SK-N-SH (cell line): ENCODE data around the gene AKAP8. TPM values are rescaled to one million over a fixed set of nuclear protein-coding genes. Genes with fewer than 3 reads are reported as not detected.
A peak's percentile ranks its signal among the peaks of the same experiment; 100 is the strongest.

Experiments used
- CTCF ChIA-PET: fragments of 300-600, 350-600 bp; formaldehyde crosslinking; extraction: SDS; loops from one replicate; lab custom pipeline; 2021; lab: Yijun Ruan, JAX
- POLR2A ChIA-PET: fragments of 350-600 bp; sonication (Branson Sonifier 250); formaldehyde crosslinking; extraction: SDS; loops from one replicate; lab custom pipeline; 2020; ENCODE audit warnings: antibody characterized with exemption, inconsistent platforms; lab: Yijun Ruan, JAX
- DNase-seq: peaks from one replicate; pipeline ENCODE4 v3.0.0; 2012
- H2AFZ ChIP-seq: fragments of 200-600 bp; sonication (generic); 2 replicates; pipeline ENCODE4 v1.8.1; 2016; ENCODE audit warnings: antibody characterized with exemption, mild to moderate bottlenecking, low read depth
- H3F3A ChIP-seq: fragments of 200-600 bp; sonication (generic); replicated peaks from 2 replicates; pipeline ENCODE3; 2016; ENCODE audit warnings: antibody characterized with exemption, mild to moderate bottlenecking; ENCODE audit not compliant: insufficient read depth
- H3K27ac ChIP-seq, 2 experiments: fragments of 200-500 bp in 1 of 2; fragments of 200-600 bp in 1 of 2; sonication (Bioruptor generic) in 1 of 2; sonication (generic), shearing (Covaris generic) in 1 of 2; 2 replicates each; pipeline versions ENCODE4 v1.5.1 to v1.6.1; 2014 to 2016; ENCODE audit warnings: low read depth in 2 of 2, inconsistent platforms in 1 of 2, low read length in 1 of 2, mild to moderate bottlenecking in 1 of 2, mixed read lengths in 1 of 2
- H3K27me3 ChIP-seq: fragments of 200-600 bp; sonication (generic), shearing (Covaris generic); 2 replicates; pipeline ENCODE4 v1.6.1; 2016; ENCODE audit warnings: mixed run types; ENCODE audit not compliant: insufficient read depth
- H3K36me3 ChIP-seq, 2 experiments: fragments of 200-500 bp in 1 of 2; fragments of 200-600 bp in 1 of 2; sonication (Bioruptor generic) in 1 of 2; sonication (generic) in 1 of 2; replicated peaks in 1 of 2; 2 replicates each; pipeline versions ENCODE3 to v1.5.1; 2014 to 2016; ENCODE audit warnings: low read length in 1 of 2, mild to moderate bottlenecking in 1 of 2; ENCODE audit not compliant: insufficient read depth in 2 of 2, control insufficient read depth in 1 of 2
- H3K4me1 ChIP-seq, 2 experiments: fragments of 200-500 bp in 1 of 2; fragments of 200-600 bp in 1 of 2; sonication (Bioruptor generic) in 1 of 2; sonication (generic), shearing (Covaris generic) in 1 of 2; 2 replicates each; pipeline versions ENCODE4 v1.5.1 to v1.6.1; 2014 to 2016; ENCODE audit warnings: low read depth in 1 of 2, low read length in 1 of 2, mixed run types in 1 of 2; ENCODE audit not compliant: insufficient read depth in 2 of 2, control insufficient read depth in 1 of 2
- H3K4me2 ChIP-seq: fragments of 200-600 bp; sonication (generic), shearing (Covaris generic); 2 replicates; pipeline ENCODE4 v1.6.1; 2017; ENCODE audit warnings: mixed run types
- H3K4me3 ChIP-seq, 2 experiments: fragments of 200-500 bp in 1 of 2; fragments of 200-600 bp in 1 of 2; sonication (Bioruptor generic) in 1 of 2; sonication (generic), shearing (Covaris generic) in 1 of 2; 2 replicates each; pipeline versions ENCODE4 v1.5.1 to v1.8.1; 2014 to 2016; ENCODE audit warnings: low read depth in 2 of 2, inconsistent platforms in 1 of 2, low read length in 1 of 2, mild to moderate bottlenecking in 1 of 2, mixed read lengths in 1 of 2, moderate library complexity in 1 of 2
- H3K79me2 ChIP-seq: fragments of 200-600 bp; sonication (generic); 2 replicates; pipeline ENCODE4 v1.8.1; 2017; ENCODE audit warnings: mild to moderate bottlenecking; ENCODE audit not compliant: insufficient read depth
- H3K9ac ChIP-seq: fragments of 200-600 bp; sonication (generic); 2 replicates; pipeline ENCODE4 v1.6.1; 2017; ENCODE audit warnings: mixed run types
- H3K9me2 ChIP-seq: fragments of 200-600 bp; sonication (generic); 2 replicates; pipeline ENCODE4 v1.6.1; 2017; ENCODE audit warnings: mixed run types
- H3K9me3 ChIP-seq: fragments of 200-600 bp; sonication (generic); 2 replicates; pipeline ENCODE4 v1.6.1; 2017; ENCODE audit warnings: mixed run types, mild to moderate bottlenecking, moderate library complexity
- H4K20me1 ChIP-seq: fragments of 200-600 bp; sonication (generic); 2 replicates; pipeline ENCODE4 v1.6.1; 2017; ENCODE audit warnings: mild to moderate bottlenecking, mixed run types; ENCODE audit not compliant: insufficient read depth
- CHD2 ChIP-seq: fragments of 150-350 bp; IDR thresholded peaks from 2 replicates; pipeline ENCODE4 v1.6.1; 2018; ENCODE audit warnings: low read length; ENCODE audit not compliant: partially characterized antibody
- ELF1 ChIP-seq: IDR thresholded peaks from 2 replicates; pipeline ENCODE4 v1.4.0; 2012
- EP300 ChIP-seq, 2 experiments: IDR thresholded peaks; 2 replicates each; pipeline versions ENCODE4 v1.4.0 to v1.6.1; 2012; ENCODE audit warnings: borderline replicate concordance in 1 of 2, low read depth in 1 of 2, low read length in 1 of 2
- FOXJ3 ChIP-seq: sonication (generic); formaldehyde crosslinking; IDR thresholded peaks from 2 replicates; pipeline ENCODE4 v1.5.1; 2020; ENCODE audit warnings: mild to moderate bottlenecking, missing genetic modification reagents
- MAX ChIP-seq: IDR thresholded peaks from 2 replicates; pipeline ENCODE4 v1.4.0; 2012; ENCODE audit warnings: low read depth
- MEF2A ChIP-seq: IDR thresholded peaks from 2 replicates; pipeline ENCODE4 v1.4.0; 2012; ENCODE audit warnings: low read depth, borderline replicate concordance
- MXI1 ChIP-seq: IDR thresholded peaks from 2 replicates; pipeline ENCODE4 v1.6.1; 2012; ENCODE audit warnings: mild to moderate bottlenecking, low read depth, low read length, improper control_type of control experiment
- NFIC ChIP-seq: IDR thresholded peaks from 2 replicates; pipeline ENCODE4 v1.4.0; 2012; ENCODE audit warnings: borderline replicate concordance
- PBX3 ChIP-seq: IDR thresholded peaks from 2 replicates; pipeline ENCODE4; 2012
- POLR2AphosphoS5 ChIP-seq: IDR thresholded peaks from 2 replicates; pipeline ENCODE4 v1.6.1; 2012; ENCODE audit warnings: low read depth, low read length
- RAD21 ChIP-seq: IDR thresholded peaks from 2 replicates; pipeline ENCODE4 v1.6.1; 2012; ENCODE audit warnings: mild to moderate bottlenecking, low read length
- RXRA ChIP-seq: IDR thresholded peaks from 2 replicates; pipeline ENCODE4 v1.4.0; 2012; ENCODE audit warnings: low read depth, mild to moderate bottlenecking, borderline replicate concordance
- SIN3A ChIP-seq: IDR thresholded peaks from 2 replicates; pipeline ENCODE4 v1.6.1; 2012; ENCODE audit warnings: low read depth, mild to moderate bottlenecking, low read length, moderate library complexity, borderline replicate concordance
- SMC3 ChIP-seq: IDR thresholded peaks from 2 replicates; pipeline ENCODE4 v1.6.1; 2012; ENCODE audit warnings: low read depth, low read length, improper control_type of control experiment
- TCF12 ChIP-seq: IDR thresholded peaks from 2 replicates; pipeline ENCODE4 v1.4.0; 2012
- YY1 ChIP-seq: IDR thresholded peaks from 2 replicates; pipeline ENCODE4 v1.4.0; 2012; ENCODE audit warnings: low read depth, mild to moderate bottlenecking
- ZBTB33 ChIP-seq: IDR thresholded peaks from 2 replicates; pipeline ENCODE4 v1.4.0; 2012; ENCODE audit warnings: low read depth, borderline replicate concordance
- WGBS: methylation state at CpG from one replicate; pipeline ENCODE4 v1.1.6; 2017; ENCODE audit warnings: low lambda C conversion rate; 5-methylcytosine and 5-hydroxymethylcytosine counted together
- polyA plus RNA-seq, 3 experiments: library from polyadenylated mRNA; depleted of rRNA; stranded (reverse); fragments of >200 nt; gene quantifications; 2 replicates each; pipeline ENCODE4 v1.2.3, GENCODE V29; 2012

Gene AKAP8
- polyA plus RNA-seq, 1 of the 3 experiments (the other 2 are of a cell fraction) = 17.2 TPM

- peak overlapping the region; percentile 42; the same call in 1 of the 2 replicates for H3K9ac ChIP-seq
- POLR2A ChIA-PET = interaction anchor here (0.6 to 2.2 kb wide), 12 partner anchors 8 to 413 kb away, joined by 3 to 15 read pairs (median 5); partner anchors contain the start of gene AKAP8
- peaks cover 25 to 40% of the 10 kb centered on the region in 2 experiments for H3K36me3 ChIP-seq
These were observed 39.9 kb upstream of the AKAP8 start for GRCh38 chr19:15419413-15420025.

GRCh38 chr19:15418579-15419412 lies 39.2 kb upstream of the AKAP8 start, which contains the start of gene AKAP8L:
TSS of gene AKAP8L (minus strand) at chr19:15418988. CDS start at chr19:15418923, 65 bp downstream.
- Histone ChIP-seq H3K9ac (peak within 1 kb of the TSS; percentile 87), H3K4me2 (peak within 1 kb of the TSS; percentile 89), H3K36me3 (peaks cover 22 to 36% of the 10 kb centered on the region in 2 experiments), H3F3A (peaks cover 10% of the 10 kb centered on the region), H3K4me1 (peaks cover 10 to 42% of the 10 kb centered on the region in 2 experiments; a peak in 3 of 4 replicates), H3K4me3 (peak within 1 kb of the TSS; percentile 93 to 94), H2AFZ (peak within 1 kb of the TSS; percentile 54; the same call in 1 of the 2 replicates), H3K9me2 (no peaks in the 10 kb centered on the region), H3K27ac (peak within 1 kb of the TSS; percentile 73 to 89), H3K27me3 (no peaks in the 10 kb centered on the region), H3K9me3 (no peaks in the 10 kb centered on the region), H3K79me2 (peaks cover 50% of the 10 kb centered on the region), H4K20me1 (peaks cover 39% of the 10 kb centered on the region)
- peak; percentile 97 for DNase-seq
- ChIA-PET POLR2A (interaction anchor here (0.6 to 2.2 kb wide), 12 partner anchors 8 to 412 kb away, joined by 3 to 15 read pairs (median 5); partner anchors contain the start of gene AKAP8), CTCF (interaction anchor here (0.8 to 3.1 kb wide), 24 partner anchors 11 to 294 kb away, joined by 3 to 19 read pairs (median 4); partner anchors contain the start of gene AKAP8)
- 2% methylated on average over 38 of the region's 61 CpGs for WGBS
- TF ChIP-seq SIN3A (peak; percentile 71; the same call in 1 of the 2 replicates), ZBTB33 (0 out of 2 replicates have a peak, but pooled peaks have one; percentile 20), CHD2 (peak; percentile 96), POLR2AphosphoS5 (peak; percentile 73), EP300 (IDR thresholded peaks at IDR 0.05; ENCODE audit: borderline replicate concordance in 1 of 2, low read depth in 1 of 2, low read length in 1 of 2) (no peak), RXRA (no peak), MAX (peak; percentile 60), MXI1 (peak; percentile 72; the same call in 1 of the 2 replicates), RAD21 (peak; percentile 73), SMC3 (peak; percentile 73), MEF2A (no peak), FOXJ3 (CRISPR knock-in tag) (no peak), YY1 (peak; percentile 90)

More at GRCh38 chr19:15419413-15420025, 39.9 kb upstream of the AKAP8 start:
- WGBS = 49% methylated on average over 16 of the region's 16 CpGs
- peak overlapping the region; percentile 25 to 74; a peak in 3 of 4 replicates for H3K27ac ChIP-seq
- H4K20me1 ChIP-seq = peaks cover 32% of the 10 kb centered on the region
- TF ChIP-seq CHD2 = no peak
- TF ChIP-seq NFIC = no peak
- TF ChIP-seq PBX3 = no peak
- no peak for TF ChIP-seq SMC3
- TF ChIP-seq TCF12 = no peak
- TF ChIP-seq ELF1 = no peak
- H3K79me2 ChIP-seq = peaks cover 43% of the 10 kb centered on the region
- CTCF ChIA-PET = interaction anchor here (0.8 to 3.1 kb wide), 25 partner anchors 10 to 295 kb away, joined by 3 to 19 read pairs (median 4); partner anchors contain the start of gene AKAP8
- H3K9me2 ChIP-seq = no peaks in the 10 kb centered on the region
- peak overlapping the region; percentile 83 for H3K4me2 ChIP-seq
- peaks cover 10% of the 10 kb centered on the region for H3F3A ChIP-seq
- H3K9me3 ChIP-seq = no peaks in the 10 kb centered on the region
- DNase-seq = no peak
- peak overlapping the region; percentile 54; the same call in 1 of the 2 replicates for H2AFZ ChIP-seq
- H3K4me3 ChIP-seq = peak overlapping the region; percentile 58 to 94
- H3K4me1 ChIP-seq = peaks cover 10 to 42% of the 10 kb centered on the region in 2 experiments; a peak in 3 of 4 replicates
- no peaks in the 10 kb centered on the region for H3K27me3 ChIP-seq
